NCI-H1436 treated with DMSO at 0.1 percent for 48 hours (cell line): ENCODE data around the gene DUSP7.

Source experiments
- DNase-seq: peaks from one replicate; lab custom pipeline; 2025; lab: John Stamatoyannopoulos, UW

The DUSP7 gene

GRCh38 chr3:52029053-52029452, 27.3 kb downstream of the DUSP7 start:
- no peak for DNase-seq

- DNase-seq = no peak
Measured at GRCh38 chr3:52028572-52028971, 27.8 kb downstream of the DUSP7 start.

GRCh38 chr3:52026041-52026440, 30.3 kb downstream of the DUSP7 start:
- DNase-seq = no peak

- no peak for DNase-seq
Measured at GRCh38 chr3:52025453-52025852, 30.9 kb downstream of the DUSP7 start.

- DNase-seq = no peak
Measured at GRCh38 chr3:52024765-52025452, 31.5 kb downstream of the DUSP7 start.

- DNase-seq = no peak
Measured at GRCh38 chr3:52023860-52024764, 32.3 kb downstream of the DUSP7 start.

- DNase-seq = no peak
Measured at GRCh38 chr3:52023101-52023770, 33.1 kb downstream of the DUSP7 start.

- DNase-seq = no peak
Measured at GRCh38 chr3:52022323-52023100, 33.9 kb downstream of the DUSP7 start.

GRCh38 chr3:52021489-52022268, 34.7 kb downstream of the DUSP7 start:
- no peak for DNase-seq

GRCh38 chr3:52020796-52021195, 35.6 kb downstream of the DUSP7 start:
- no peak for DNase-seq

- DNase-seq = no peak
Measured at GRCh38 chr3:52019352-52020080, 36.9 kb downstream of the DUSP7 start.

- DNase-seq = no peak
Measured at GRCh38 chr3:52018319-52019000, 37.9 kb downstream of the DUSP7 start.

GRCh38 chr3:52017586-52017985, 38.8 kb downstream of the DUSP7 start:
- DNase-seq = no peak

- DNase-seq = no peak
Measured at GRCh38 chr3:52015438-52016228, 40.7 kb downstream of the DUSP7 start.

GRCh38 chr3:52014613-52015012, 41.8 kb downstream of the DUSP7 start:
- no peak for DNase-seq

GRCh38 chr3:52013802-52014598, 42.4 kb downstream of the DUSP7 start:
- no peak for DNase-seq

GRCh38 chr3:52012699-52013098, 43.7 kb downstream of the DUSP7 start:
- no peak for DNase-seq

- DNase-seq = no peak
Measured at GRCh38 chr3:52010431-52010830, 45.9 kb downstream of the DUSP7 start.
